CD4-positive, alpha-beta T cell treated with Interleukin-10 for 1 hour (primary cell): Measurements from ENCODE around the gene NEK6.
A peak's percentile ranks its signal among the peaks of the same experiment; 100 is the strongest.
"Not testable (repeated sequence)": the region's sequence is repeated elsewhere in the genome, so short reads cannot be mapped to it uniquely, and the experiment has no call there.

Source experiments
- DNase-seq: peaks from one replicate; pipeline ENCODE4 v3.0.0-alpha.2; 2020

The NEK6 gene

GRCh38 chr9:124231095-124231737 is 26.5 kb upstream of the NEK6 start:
- no peak for DNase-seq

- peak; percentile 35 for DNase-seq
Observed at GRCh38 chr9:124238546-124239140, 19.1 kb upstream of the NEK6 start.

DNA sequence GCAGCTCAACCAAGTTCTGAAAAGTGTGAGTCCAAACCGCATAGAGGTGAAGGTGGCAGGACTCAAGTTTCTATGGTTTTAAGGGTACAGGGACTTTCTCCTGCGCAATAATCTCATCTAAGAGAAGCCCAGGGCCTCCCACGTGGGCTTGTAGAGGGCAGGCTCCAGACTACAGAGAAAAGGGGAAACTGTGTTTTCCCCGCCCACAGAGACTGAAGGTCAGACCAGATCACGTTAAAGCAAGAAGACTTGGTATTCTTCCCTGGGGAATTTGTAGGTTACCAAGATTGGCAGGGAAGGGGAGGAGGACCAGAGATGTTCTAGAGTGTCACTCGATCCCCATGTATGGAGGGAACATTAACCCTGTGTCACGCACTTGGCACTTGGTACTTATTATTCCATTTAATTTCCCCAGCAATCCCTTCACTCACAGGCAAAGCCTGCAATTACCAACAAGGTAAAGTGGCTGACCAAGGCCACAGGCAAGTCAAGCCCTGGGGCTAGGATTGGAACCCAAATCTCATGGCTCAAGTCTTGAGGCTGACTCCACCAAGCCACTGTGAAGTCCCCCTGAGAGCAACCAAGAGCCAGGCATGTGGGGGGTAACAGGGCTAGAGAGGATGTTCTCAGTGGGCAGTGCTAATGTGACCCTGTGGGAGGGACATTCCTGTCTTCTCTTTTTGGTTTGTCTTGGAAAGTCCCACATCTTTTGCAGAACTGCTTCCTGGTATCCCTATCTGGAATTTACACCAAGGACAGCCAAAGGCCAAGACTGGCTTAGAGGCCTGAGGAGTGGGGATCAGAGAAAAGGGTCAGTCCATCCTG is 18.3 kb upstream of the NEK6 start:
- DNase-seq = no peak

DNA sequence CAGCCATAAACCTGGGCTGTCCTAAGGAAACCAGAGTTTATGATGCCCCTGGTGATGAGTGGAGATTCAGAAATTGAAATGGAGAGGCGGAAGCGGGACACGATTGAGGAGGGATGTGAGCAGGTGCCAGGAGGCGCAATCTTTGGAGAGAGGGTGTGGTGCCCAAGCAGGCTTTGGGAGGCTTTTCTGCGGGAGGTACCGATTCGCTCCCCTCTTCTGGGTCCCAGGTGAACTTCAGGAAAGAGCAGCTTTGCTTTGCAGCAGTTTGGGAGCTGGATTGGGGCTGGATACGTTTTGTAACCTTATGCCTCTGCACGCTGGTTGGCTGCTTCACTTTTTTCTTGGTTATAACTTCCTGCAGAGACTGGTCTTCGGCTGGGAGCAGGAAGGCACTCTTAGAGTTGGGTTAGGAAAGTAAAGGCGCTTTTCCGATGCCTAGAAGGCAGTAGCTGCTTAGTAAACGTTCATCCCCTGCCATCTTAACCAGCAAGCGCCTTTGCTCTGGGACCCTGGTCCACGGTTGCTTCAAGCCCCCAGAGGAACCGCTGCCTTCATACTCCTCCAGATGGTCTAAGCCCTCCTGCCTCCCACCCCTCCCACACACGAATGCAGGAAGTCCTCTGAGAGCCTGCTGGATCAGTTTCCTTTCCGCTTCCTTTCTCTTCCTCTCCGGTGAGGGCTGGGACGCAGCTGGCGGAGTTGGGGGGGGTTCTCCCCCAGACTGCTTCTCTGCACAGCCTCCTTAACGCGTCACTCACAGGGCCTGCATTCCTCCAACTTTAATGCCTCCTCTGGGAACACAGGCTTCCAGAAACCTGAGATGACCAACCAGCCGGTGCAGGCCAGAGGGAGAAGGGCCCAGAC is 15.2 kb upstream of the NEK6 start:
- no peak for DNase-seq

DNA sequence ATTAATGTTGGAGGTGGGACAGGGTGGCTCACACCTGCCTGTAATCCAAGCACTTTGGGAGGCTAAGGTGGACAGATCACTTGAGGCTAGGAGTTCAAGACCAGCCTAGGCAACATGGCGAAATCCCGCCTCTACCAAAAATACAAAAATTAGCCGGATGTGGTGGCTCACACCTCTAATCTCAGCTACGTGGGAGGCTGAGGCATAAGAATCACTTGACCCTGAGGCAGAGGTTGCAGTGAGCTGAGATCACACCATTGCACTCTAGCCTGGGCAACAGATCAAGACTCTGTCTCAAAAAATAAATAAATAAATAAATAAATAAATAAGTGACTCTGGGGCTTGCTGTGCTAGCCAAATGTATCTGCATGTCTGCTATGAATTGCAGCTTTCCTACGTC is 10.4 kb upstream of the NEK6 start:
- DNase-seq = not testable (repeated sequence)

DNA sequence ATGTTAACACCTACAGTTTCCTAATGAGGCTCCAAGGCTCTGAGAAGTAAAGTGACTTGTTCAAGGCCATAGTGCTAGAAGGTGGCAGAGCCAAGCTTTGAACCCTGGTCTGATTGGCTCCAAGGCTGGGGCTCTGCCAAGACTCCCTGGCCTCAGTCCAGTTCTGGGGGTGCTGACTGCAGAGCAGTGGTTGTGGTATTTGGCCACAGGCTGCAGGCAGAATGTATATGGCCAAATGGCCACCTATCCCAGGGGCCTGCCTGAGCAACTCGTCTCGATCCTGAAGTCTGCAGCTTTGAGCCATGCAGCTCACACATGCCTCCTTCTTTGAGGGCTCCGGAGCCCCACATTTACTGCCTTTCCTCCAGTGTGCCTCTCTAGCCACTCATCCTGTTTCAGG is 9.7 kb upstream of the NEK6 start:
- DNase-seq = no peak

GRCh38 chr9:124248960-124249359 is 8.8 kb upstream of the NEK6 start:
- no peak for DNase-seq

DNA sequence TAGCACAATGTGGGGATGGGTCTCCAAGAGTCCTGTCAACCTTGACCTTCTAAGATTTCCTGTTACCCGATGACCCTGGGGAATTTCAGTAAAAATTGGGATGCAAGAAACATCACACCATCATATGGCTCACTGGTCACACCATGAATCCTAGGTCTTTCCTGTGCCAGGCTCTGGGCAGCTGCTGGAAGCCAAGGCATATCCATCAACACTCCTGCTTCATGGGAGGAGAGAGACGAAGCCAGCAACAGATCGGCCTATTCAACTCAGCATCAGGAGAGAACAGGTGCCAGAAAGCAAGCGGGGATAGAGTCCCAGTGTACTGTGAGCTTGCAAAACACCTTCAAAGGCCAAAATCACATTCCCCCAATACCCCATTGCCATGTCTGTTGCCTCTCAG is 6.5 kb upstream of the NEK6 start:
- DNase-seq = no peak

DNA sequence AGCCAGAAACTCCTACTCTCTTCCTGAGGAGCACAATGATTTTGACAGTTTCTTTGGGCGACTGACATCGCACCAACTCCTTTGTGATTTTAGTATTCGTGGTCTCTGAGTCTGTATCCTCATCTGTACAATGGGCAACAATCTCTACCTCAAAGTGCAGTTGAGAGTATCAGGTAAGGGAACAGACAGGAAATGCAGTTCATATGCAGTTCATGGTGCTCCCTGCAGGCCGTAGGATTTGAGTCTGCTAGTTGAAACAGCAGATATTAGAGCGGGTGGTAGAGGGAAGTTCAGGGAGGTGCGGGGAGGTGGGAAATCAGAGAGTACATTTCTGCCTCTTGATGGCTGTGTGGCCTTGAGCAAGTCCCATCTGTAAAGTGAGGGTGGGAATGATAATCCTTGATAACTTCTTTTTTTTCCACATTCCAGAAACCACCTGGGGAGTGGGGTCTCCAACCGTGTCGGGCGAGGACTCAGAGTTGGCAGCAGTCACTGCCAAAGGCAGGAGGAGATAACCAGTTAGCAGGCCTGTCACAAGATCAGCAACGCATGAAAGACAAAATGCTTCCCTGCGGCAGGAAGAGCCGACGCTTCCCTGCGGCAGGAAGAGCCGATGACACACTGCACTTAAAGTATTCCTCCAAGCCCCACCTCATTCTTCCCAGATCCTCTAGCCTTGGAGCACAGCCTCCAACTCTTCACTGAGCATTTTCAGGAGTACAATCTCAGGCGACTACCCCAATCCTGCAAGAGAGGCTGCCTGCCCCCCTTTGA is 6.0 kb upstream of the NEK6 start:
- DNase-seq = no peak

DNA sequence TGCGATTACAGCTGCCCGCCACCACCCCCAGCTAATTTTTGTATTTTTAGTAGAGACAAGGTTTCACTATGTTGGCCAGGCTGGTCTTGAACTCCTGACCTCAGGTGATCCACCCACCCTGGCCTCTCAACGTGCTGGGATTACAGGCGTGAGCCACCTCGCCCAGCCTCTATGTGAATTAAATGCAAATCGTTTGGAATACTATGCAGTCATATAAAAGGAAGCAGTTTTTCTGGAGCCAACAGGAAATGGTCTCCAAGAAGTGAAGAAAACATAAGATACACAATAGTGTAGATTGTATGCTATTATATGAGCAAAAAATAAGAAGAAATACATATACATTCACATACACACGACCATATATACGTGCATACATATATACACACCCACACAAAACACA is 4.9 kb upstream of the NEK6 start:
- not testable (repeated sequence) for DNase-seq

GRCh38 chr9:124254261-124254682 is 3.5 kb upstream of the NEK6 start:
- no peak for DNase-seq

- no peak for DNase-seq
Observed at GRCh38 chr9:124255222-124255621, 2.5 kb upstream of the NEK6 start.

GRCh38 chr9:124256517-124257069 is 1.2 kb upstream of the NEK6 start:
- no peak for DNase-seq

- no peak for DNase-seq
Observed at GRCh38 chr9:124257070-124257843, 492 bp upstream of the NEK6 start.

- DNase-seq = no peak
Observed at GRCh38 chr9:124258607-124259157, 933 bp downstream of the NEK6 start.

DNA sequence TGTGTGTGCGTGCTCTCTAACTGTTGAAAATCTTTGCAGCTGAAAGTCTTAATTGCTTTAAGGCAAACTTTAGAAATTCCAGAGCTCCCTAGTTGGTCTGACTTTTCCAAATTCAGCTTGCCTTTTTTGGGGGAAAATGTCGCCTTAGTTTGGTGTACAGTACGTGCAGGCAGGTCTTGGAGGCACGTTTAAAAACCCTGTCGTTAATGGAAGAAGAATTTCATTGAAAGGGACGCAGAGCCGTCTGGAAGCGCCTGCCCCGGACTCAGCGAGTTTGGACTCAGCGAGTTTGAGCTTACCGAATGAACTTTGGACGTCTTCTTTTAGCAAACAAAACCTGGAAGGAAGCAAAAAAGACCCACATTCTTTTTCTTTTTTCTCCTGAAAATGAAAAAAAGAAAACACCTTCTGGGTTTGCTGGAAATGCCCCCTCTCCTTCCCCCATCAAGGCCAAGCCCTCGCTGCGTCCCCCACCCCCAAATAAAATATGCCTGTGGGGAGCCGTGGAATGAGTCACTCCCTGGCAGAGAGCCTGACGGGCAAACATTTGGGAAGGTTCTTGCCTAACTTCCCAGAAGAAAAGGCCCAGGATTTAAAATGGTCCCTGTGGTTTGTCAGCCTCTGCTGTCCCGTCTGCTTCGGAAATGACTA is 1.5 kb downstream of the NEK6 start:
- no peak for DNase-seq

- DNase-seq = no peak
Observed at GRCh38 chr9:124260769-124261603, 3.2 kb downstream of the NEK6 start.

GRCh38 chr9:124261736-124262648 is 4.2 kb downstream of the NEK6 start:
- no peak for DNase-seq
